Adrenal gland (tissue), 12 donors: Measurements from ENCODE around the gene UNC5C. TPM values are rescaled to one million over a fixed set of nuclear protein-coding genes. Genes with fewer than 3 reads are reported as not detected.
A peak's percentile ranks its signal among the peaks of the same experiment; 100 is the strongest.

Experiments
- DNase-seq, 7 donors: peaks; one replicate each; pipeline ENCODE4 v3.0.0-alpha.2; 2019 to 2020
- H3K27ac ChIP-seq, 5 donors: fragments of 200-600 bp; sonication (generic) in 4 of 5; 1 replicate in 3 of 5; 2 replicates in 2 of 5; pipeline versions ENCODE4 v1.5.1 to v1.8.0; 2016 to 2020; ENCODE audit warnings: mild to moderate bottlenecking in 1 of 5
- H3K27me3 ChIP-seq: fragments of 200-600 bp; 2 replicates; pipeline ENCODE4 v1.8.0; 2021
- H3K36me3 ChIP-seq, 2 donors: fragments of 200-600 bp; replicated peaks in 1 of 2; 1 replicate in 1 of 2; 2 replicates in 1 of 2; pipeline versions ENCODE4 v1.5.1 to v1.8.0; 2018 to 2022
- H3K4me1 ChIP-seq, 2 donors: fragments of 200-600 bp; replicated peaks in 1 of 2; 1 replicate in 1 of 2; 2 replicates in 1 of 2; pipeline versions ENCODE4 v1.5.1 to v1.8.0; 2018 to 2021
- H3K4me3 ChIP-seq, 4 donors: fragments of 200-600 bp; sonication (generic) in 3 of 4; one replicate each; pipeline ENCODE4 v1.5.1; 2016 to 2018
- H3K9me3 ChIP-seq, 3 donors: fragments of 200-600 bp; sonication (generic) in 1 of 3; replicated peaks in 1 of 3; 1 replicate in 2 of 3; 2 replicates in 1 of 3; pipeline versions ENCODE4 v1.5.1 to v1.8.0; 2016 to 2021
- POLR2A ChIP-seq, 2 donors: fragments of 450-650 bp; IDR thresholded peaks; one replicate each; pipeline ENCODE4 v1.6.1; 2017; ENCODE audit warnings: antibody characterized with exemption in 2 of 2, mild to moderate bottlenecking in 2 of 2, moderate library complexity in 1 of 2
- WGBS, 4 donors: extraction: QIAGEN DNeasy Blood & Tissue Kit in 2 of 4; methylation state at CpG; one replicate each; pipeline versions ENCODE4 v1.1.5 to v1.1.7; 2013 to 2017; 5-methylcytosine and 5-hydroxymethylcytosine counted together
- intact Hi-C, 2 donors: fragments of 100-400 bp; cut with DNase I; formaldehyde crosslinking; loops; one replicate each; pipeline versions ENCODE4 v1.14.1 to v1.15.0; 2022 to 2023
- polyA plus RNA-seq, 3 donors: library from polyadenylated mRNA; stranded (reverse); fragments of 200-250 nt in 2 of 3; fragments of 350-450 nt in 1 of 3; fragmentation: Illumina TruSeq in 1 of 3; extraction: RNeasy Lipid Tissue Mini Kit (QIAGEN cat#74804) in 1 of 3; gene quantifications; one replicate each; pipeline ENCODE4 v1.2.3, GENCODE V29; 2013 to 2014
- total RNA-seq, 9 donors: library from RNA; depleted of rRNA in 4 of 9; stranded (reverse); fragments of >200 nt in 4 of 9; fragments of 120-200 nt in 1 of 9; fragmentation: NEBNext Ultra II Directional in 1 of 9; extraction: Animal tissue kit (Norgen Biotek cat#: 25700) in 1 of 9; gene quantifications; one replicate each; pipeline versions ENCODE4 v1.1.0 to v1.2.4, GENCODE V29; 2013 to 2023
- TF ChIP-seq, protein P1 (sequence below), 6 experiments: fragments of 450-650 bp in 4 of 6; fragments of 200-600 bp in 2 of 6; sonication (generic) in 1 of 6; IDR thresholded peaks; 1 replicate in 5 of 6; 2 replicates in 1 of 6; pipeline versions ENCODE4 v1.5.1 to v1.8.0; 2016 to 2021; ENCODE audit warnings: antibody characterized with exemption in 6 of 6, mild to moderate bottlenecking in 2 of 6, moderate library complexity in 1 of 6
- donor health status: healthy with polysubstance abuse.
- donor health status: Bipolar disorder and iron deficiency.
- donor health status: DM: yes; HTN: yes; CAD: no.
- donor health status: DM: no; HTN: no; CAD: no.
- donor health status: DM: no; HTN: no; CAD: no.
- donor health status: DM: yes; HTN: yes; CAD: no.

Gene UNC5C
- total and polyA plus RNA-seq, 12 donors = 4.7 to 33.5 (median 23.8) TPM

DNA sequence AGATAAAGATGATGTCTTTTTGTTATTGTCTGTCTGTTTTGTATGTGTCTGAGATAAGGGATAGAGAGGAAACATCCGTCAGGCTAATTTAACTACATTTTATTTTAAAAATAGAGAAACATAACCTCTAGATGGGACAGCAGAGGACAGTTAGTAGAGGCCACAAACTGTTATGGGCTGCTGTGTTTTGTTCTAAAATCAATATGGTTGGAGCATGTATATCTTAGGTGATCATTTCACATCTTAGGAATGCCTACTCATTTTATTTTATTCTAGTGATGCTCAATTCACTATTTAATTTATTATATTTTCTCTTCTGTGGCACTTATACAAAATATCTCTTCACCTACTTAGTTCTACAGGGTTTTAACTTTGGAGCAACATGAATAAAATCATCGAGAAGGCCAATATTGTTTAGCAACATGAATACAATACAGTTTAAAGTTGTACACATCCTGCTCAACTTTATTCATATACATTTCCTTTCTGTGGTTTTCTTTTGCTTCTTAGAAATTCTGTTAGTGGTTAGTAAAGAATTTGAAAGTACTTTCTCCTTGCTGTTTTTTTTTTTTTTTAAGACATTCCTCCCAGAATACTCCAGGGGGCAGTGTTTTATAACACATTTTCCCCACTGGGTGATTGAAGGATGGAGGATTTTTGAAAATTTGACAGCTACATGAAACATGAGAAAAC is 392.9 kb downstream of the UNC5C start:
- no peaks in the 10 kb centered on the region for H3K36me3 ChIP-seq
- H3K9me3 ChIP-seq = no peaks in the 10 kb centered on the region
- DNase-seq = no peak
- TF ChIP-seq, protein P1, sequence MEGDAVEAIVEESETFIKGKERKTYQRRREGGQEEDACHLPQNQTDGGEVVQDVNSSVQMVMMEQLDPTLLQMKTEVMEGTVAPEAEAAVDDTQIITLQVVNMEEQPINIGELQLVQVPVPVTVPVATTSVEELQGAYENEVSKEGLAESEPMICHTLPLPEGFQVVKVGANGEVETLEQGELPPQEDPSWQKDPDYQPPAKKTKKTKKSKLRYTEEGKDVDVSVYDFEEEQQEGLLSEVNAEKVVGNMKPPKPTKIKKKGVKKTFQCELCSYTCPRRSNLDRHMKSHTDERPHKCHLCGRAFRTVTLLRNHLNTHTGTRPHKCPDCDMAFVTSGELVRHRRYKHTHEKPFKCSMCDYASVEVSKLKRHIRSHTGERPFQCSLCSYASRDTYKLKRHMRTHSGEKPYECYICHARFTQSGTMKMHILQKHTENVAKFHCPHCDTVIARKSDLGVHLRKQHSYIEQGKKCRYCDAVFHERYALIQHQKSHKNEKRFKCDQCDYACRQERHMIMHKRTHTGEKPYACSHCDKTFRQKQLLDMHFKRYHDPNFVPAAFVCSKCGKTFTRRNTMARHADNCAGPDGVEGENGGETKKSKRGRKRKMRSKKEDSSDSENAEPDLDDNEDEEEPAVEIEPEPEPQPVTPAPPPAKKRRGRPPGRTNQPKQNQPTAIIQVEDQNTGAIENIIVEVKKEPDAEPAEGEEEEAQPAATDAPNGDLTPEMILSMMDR (IDR thresholded peaks at IDR 0.05) = peak; percentile 35 to 67 (median 57)
- no peak for TF ChIP-seq POLR2A (IDR thresholded peaks at IDR 0.05)
- H3K4me1 ChIP-seq = no peaks in the 10 kb centered on the region
- no peak overlapping the region for H3K4me3 ChIP-seq
- WGBS, 4 donors = 53 to 77% (median 67%) methylated on average over 2 of the region's 2 CpGs
- intact Hi-C loops = no loop called here
- H3K27ac ChIP-seq = no peak overlapping the region
- no peaks in the 10 kb centered on the region for H3K27me3 ChIP-seq

DNA sequence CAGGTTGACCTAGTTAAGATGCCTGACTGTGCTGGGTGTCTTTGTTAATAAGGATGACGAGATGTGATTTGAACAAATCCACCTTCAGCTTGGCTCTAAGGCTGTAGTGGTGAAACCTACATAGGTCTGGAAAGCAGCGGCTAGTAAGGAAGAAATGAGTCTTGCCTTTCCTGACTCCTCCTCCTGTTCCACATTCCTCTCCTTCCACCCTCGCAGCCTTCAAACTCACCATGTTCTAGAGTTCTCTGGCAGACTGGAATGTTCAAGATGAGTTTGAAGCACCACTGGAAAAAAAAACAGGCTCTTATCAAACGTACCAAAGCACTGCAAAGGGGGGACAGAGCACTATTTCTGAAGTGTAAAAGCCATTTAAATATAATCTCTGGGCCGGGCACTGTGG is 395.6 kb downstream of the UNC5C start:
- no peak overlapping the region for H3K4me3 ChIP-seq
- intact Hi-C loops = no loop called here
- no peak for TF ChIP-seq POLR2A (IDR thresholded peaks at IDR 0.05)
- TF ChIP-seq, protein P1 (IDR thresholded peaks at IDR 0.05) = no peak
- 66 to 87% (median 79%) methylated on average over 5 of the region's 5 CpGs for WGBS, 4 donors
- H3K4me1 ChIP-seq = no peaks in the 10 kb centered on the region
- DNase-seq = no peak
- H3K27ac ChIP-seq = no peak overlapping the region
- H3K36me3 ChIP-seq = no peaks in the 10 kb centered on the region
- no peaks in the 10 kb centered on the region for H3K9me3 ChIP-seq
- no peaks in the 10 kb centered on the region for H3K27me3 ChIP-seq

DNA sequence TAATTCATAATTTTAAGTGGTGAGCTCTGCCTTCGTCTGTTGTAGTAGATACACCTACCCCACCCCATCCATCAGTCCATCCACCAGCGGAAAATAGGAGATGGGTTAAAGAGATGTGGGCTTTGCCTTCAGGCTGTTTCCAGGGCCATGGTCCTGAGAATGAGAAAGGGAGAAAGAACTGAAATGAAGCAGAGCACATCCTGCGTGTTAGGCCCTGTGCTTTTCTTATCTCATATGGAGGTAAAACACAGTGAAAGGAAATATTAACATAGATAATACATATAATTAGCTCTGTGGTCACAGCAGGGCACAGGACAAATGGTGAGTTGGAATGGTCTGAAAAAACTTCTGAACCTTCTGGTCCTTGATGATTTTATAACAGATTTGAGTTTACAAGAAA is 397.5 kb downstream of the UNC5C start:
- Histone ChIP-seq H3K27ac (no peak overlapping the region), H3K27me3 (no peaks in the 10 kb centered on the region), H3K36me3 (no peaks in the 10 kb centered on the region), H3K9me3 (no peaks in the 10 kb centered on the region), H3K4me1 (no peaks in the 10 kb centered on the region), H3K4me3 (no peak overlapping the region)
- no peak for DNase-seq
- intact Hi-C loops = no loop called here
- WGBS, 4 donors = 72 to 91% (median 86%) methylated on average over 3 of the region's 3 CpGs
- TF ChIP-seq POLR2A (IDR thresholded peaks at IDR 0.05) = no peak
- TF ChIP-seq, protein P1 (IDR thresholded peaks at IDR 0.05) = no peak

DNA sequence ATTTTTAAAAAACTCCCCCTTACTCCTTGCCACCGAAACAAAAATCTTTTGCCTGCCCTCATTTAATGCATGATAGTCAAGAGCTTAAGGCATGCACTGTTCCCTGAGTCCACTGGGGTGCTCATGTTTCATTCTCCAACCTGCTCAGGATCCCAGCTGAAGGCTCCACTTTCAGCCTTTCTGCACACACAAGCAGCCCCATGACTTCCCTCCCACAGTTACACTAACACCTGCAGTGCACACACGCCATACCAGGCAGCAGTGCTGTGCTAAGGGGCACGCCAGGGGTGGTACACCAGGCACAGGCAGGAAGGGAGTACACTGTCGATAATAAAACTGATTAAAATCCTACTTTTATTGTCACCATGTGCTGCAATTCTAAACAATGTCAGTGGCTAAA is 405.8 kb downstream of the UNC5C start:
- no peak overlapping the region for H3K4me3 ChIP-seq
- WGBS, 4 donors = 80 to 91% (median 88%) methylated on average over 4 of the region's 4 CpGs
- no peak overlapping the region for H3K27ac ChIP-seq
- H3K4me1 ChIP-seq = no peaks in the 10 kb centered on the region
- no peak for TF ChIP-seq POLR2A (IDR thresholded peaks at IDR 0.05)
- TF ChIP-seq, protein P1 (IDR thresholded peaks at IDR 0.05) = no peak
- intact Hi-C loops = no loop called here
- H3K27me3 ChIP-seq = no peaks in the 10 kb centered on the region
- H3K36me3 ChIP-seq = no peaks in the 10 kb centered on the region
- no peaks in the 10 kb centered on the region for H3K9me3 ChIP-seq
- no peak for DNase-seq
